RWPE2 (cell line): ENCODE data around the gene ODAD3.

Experiments
- ATAC-seq: fragments of 200-7000 bp; cut with Tn5 transposase; 3 replicates; pipeline ENCODE4 v1.9.1; 2021; ENCODE audit warnings: low read depth
- DNase-seq: peaks from one replicate; pipeline ENCODE4 v3.0.0-alpha.2; 2020; ENCODE audit warnings: low spot score
- H3K27ac ChIP-seq: fragments of 450-650 bp; 2 replicates; pipeline ENCODE4 v1.5.1; 2017; ENCODE audit warnings: mild to moderate bottlenecking; ENCODE audit not compliant: poor library complexity, severe bottlenecking
- H3K27me3 ChIP-seq: fragments of 250-450 bp; sonication (Bioruptor Pico); 2 replicates; pipeline ENCODE4 v1.5.1; 2021; ENCODE audit warnings: mild to moderate bottlenecking, moderate library complexity; ENCODE audit not compliant: insufficient read depth, poor library complexity, severe bottlenecking
- H3K36me3 ChIP-seq: fragments of 250-450 bp; sonication (Bioruptor Pico); 2 replicates; pipeline ENCODE4 v1.5.1; 2020; ENCODE audit warnings: low read depth, mild to moderate bottlenecking, moderate library complexity
- H3K4me1 ChIP-seq: fragments of 250-450 bp; sonication (Bioruptor Pico); 2 replicates; pipeline ENCODE4 v1.5.1; 2021; ENCODE audit warnings: mild to moderate bottlenecking, moderate library complexity; ENCODE audit not compliant: insufficient read depth, poor library complexity, severe bottlenecking
- H3K4me3 ChIP-seq: fragments of 250-450 bp; sonication (Bioruptor Pico); 2 replicates; pipeline ENCODE4 v1.5.1; 2021; ENCODE audit warnings: mild to moderate bottlenecking, moderate library complexity; ENCODE audit not compliant: severe bottlenecking
- H3K9me3 ChIP-seq: fragments of 250-450 bp; sonication (Bioruptor Pico); 2 replicates; pipeline ENCODE4 v1.5.1; 2021; ENCODE audit warnings: mild to moderate bottlenecking, moderate library complexity; ENCODE audit not compliant: severe bottlenecking
- TF ChIP-seq, protein P1 (sequence below): fragments of 450-650 bp; IDR thresholded peaks from one replicate; pipeline ENCODE4 v1.5.1; 2017; ENCODE audit warnings: mild to moderate bottlenecking, moderate library complexity; ENCODE audit not compliant: poor library complexity, severe bottlenecking

ODAD3 gene

DNA sequence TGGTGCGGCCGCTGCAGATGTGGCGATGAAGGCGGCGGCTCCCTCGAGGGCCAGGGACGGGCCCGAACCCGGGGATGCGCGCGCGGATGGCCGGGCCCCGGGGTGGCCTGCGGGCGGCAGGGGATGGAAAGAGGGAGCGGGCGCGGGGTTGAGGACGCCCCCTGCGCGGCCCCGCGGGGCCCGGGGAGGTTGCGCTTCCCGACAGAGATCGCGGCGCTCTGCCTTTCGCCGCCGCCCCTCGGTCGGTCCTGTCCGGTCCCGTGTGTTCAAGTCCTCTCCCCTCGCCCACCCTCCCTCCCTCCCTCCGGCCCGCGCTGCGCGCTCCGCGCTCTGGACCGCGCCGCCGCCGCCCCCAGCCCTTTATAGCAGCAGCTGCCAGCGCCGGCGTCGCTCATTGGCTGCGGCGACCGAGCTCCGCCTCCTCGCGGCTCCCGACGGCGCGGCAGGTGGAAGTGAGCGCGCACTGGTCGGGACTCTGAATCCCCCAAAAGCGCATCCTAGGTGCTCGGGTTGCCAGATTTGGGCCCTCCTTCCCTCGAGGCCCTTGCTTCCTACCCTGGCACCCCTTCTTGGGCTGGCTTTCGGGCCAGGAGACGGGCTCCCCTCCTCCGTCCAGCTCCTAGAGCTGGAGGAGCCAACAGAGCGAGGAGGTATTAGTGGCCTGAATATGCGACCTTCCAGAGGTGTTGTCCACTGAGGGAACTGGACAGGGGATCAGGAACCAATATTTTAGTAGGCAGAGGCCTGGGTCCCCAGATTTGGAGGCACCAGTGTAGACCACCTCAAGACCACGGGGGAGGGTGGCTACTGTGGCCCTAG is 46.0 kb upstream of the ODAD3 start, which contains the start of gene ELAVL3:
ELAVL3 (minus strand) TSS at position 332 of the 819 bp plus-strand sequence. CDS start 438 bp downstream, outside the sequence.
- Histone ChIP-seq H3K9me3 (no peaks in the 10 kb centered on the region), H3K4me1 (no peaks in the 10 kb centered on the region), H3K4me3 (peak within 1 kb of the TSS; percentile 30), H3K27me3 (peaks cover 27% of the 10 kb centered on the region), H3K27ac (no peak within 1 kb of the TSS), H3K36me3 (no peaks in the 10 kb centered on the region)
- no peak for DNase-seq
- TF ChIP-seq, protein P1, sequence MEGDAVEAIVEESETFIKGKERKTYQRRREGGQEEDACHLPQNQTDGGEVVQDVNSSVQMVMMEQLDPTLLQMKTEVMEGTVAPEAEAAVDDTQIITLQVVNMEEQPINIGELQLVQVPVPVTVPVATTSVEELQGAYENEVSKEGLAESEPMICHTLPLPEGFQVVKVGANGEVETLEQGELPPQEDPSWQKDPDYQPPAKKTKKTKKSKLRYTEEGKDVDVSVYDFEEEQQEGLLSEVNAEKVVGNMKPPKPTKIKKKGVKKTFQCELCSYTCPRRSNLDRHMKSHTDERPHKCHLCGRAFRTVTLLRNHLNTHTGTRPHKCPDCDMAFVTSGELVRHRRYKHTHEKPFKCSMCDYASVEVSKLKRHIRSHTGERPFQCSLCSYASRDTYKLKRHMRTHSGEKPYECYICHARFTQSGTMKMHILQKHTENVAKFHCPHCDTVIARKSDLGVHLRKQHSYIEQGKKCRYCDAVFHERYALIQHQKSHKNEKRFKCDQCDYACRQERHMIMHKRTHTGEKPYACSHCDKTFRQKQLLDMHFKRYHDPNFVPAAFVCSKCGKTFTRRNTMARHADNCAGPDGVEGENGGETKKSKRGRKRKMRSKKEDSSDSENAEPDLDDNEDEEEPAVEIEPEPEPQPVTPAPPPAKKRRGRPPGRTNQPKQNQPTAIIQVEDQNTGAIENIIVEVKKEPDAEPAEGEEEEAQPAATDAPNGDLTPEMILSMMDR, result no peak
- no peak for ATAC-seq

DNA sequence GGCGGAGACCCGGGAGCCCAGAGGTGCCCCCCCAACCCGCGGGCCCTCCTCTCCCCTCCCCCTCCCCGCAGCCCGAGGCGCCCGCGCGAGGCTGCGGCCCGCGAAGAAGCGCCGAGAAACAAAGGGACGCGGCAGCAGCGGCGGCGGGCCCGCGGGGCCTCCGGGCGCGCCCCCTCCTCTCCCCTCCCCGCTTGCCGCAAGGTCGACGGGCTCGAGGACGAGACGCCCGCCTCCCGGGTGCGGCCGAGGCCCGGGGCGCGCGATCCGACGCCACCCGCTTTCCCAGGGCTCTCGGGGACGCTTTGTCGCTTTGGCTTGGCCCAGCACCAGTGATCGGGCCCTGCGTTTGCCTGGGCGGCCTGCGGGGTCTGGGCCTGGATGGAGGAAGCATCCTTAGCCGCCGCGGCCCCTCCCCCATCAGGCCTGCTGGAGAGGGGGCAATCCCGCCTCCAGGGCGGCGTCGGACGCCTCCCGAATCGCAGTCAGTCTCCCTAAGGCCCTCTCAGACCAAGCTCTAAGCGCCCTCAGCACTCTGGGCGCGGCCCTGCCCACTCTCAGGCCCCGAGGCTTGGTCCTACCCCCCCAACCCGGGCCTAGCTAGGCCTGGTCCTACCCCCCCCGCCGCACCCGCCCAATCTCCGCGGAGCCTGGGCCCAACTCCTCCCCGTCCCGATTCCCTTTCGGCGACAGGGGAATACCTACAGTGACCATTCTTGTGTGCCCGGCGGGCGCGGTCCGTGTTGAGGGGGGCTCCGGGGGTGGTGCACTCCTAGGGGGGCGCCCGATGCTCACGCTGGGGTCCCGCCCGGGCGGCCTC is 45.2 kb upstream of the ODAD3 start:
- H3K4me1 ChIP-seq, result no peaks in the 10 kb centered on the region
- TF ChIP-seq, protein P1, result no peak
- no peak overlapping the region for H3K27ac ChIP-seq
- H3K4me3 ChIP-seq, result no peak overlapping the region
- H3K9me3 ChIP-seq, result no peaks in the 10 kb centered on the region
- no peaks in the 10 kb centered on the region for H3K36me3 ChIP-seq
- peaks cover 27% of the 10 kb centered on the region for H3K27me3 ChIP-seq
- DNase-seq (no peak), ATAC-seq (no peak)

DNA sequence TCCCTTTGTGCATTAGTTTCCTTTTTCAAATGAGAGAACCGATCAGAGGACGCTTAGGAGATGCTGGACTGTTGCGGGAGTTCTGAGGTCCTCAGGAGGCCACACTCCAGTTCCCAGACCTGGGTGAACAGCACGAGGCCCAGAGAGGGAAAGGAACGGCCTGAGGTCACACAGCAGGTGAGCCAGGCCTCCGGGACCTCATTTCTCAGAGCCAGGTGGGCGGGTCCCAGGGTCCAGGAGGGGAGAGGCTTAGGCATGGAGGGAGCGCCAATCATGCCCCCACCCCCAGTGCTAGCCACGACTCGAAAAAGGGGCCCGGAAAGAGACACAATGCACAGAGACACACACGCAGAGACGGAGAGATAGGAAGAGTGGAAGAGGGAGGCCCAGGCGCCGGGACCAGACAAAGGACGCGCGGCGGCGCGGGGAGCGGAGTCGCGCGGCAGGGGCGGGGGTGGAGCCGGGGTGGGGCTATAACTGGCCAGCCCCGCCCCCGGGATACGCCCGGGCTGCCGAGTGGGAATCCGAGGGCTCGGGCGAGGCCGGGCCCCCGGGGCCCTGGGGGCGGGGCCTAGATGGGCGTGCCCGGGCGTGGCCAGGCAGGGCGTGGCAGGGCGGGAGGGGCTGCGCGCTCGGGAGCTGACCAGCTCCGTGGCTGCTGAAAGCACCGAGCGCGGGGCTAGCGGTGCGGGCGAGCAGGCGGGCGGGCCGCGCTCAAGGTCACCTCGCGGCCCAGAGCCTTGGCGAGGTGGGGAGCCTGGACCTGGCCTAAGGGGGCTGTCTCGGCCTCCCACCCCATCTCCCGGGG is 44.4 kb upstream of the ODAD3 start:
- H3K27ac ChIP-seq, result no peak overlapping the region
- DNase-seq (no peak), ATAC-seq (no peak)
- no peaks in the 10 kb centered on the region for H3K36me3 ChIP-seq
- H3K27me3 ChIP-seq, result peaks cover 27% of the 10 kb centered on the region
- TF ChIP-seq, protein P1, result no peak
- no peaks in the 10 kb centered on the region for H3K4me1 ChIP-seq
- no peak overlapping the region for H3K4me3 ChIP-seq
- no peaks in the 10 kb centered on the region for H3K9me3 ChIP-seq

DNA sequence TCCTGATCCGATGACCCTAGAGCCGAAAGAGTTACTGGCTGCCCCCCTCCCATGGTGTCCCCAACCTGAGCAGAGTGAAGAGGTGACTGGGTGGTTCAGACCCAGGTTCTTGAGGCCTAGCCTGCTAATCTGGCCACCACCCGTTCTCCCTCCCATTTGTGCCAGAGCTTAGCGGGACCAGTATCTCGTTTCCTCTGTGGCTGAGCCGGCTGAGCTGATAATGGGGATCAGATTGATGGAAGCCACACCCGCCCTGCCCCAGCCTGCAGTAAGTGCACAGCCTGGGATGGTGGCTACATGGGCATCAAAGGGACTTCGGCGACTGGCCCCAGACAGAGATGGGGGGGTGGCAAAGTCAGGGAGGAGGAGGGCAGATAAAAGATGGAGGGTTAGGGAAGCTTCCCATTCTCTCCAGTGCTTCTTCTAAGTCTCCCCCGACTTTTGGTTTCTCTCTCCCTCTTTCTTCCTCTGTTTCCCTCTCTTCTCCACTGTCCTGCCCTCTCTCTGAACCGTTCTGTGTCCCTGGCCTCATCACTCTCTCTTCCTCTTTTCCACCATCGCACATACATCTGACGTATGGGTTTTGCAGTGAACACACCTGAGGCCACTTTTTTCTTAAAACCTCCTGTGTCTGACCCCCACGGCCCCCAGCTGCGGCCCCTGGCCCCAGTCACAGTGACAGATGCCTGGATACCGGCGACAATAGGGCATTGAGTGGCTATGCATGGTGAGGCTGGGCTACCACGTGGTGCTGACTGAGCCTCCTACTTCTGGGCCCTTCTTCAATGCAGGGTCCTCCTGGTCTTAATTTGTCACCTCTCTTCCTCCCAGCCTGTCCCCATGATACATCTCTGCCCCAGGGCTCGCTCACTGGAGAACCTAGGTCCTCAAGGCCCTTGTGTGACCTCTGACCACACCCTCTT is 43.5 kb upstream of the ODAD3 start:
- no peaks in the 10 kb centered on the region for H3K4me1 ChIP-seq
- ATAC-seq, result no peak
- H3K27ac ChIP-seq, result no peak overlapping the region
- TF ChIP-seq, protein P1, result no peak
- DNase-seq, result no peak
- H3K9me3 ChIP-seq, result no peaks in the 10 kb centered on the region
- H3K4me3 ChIP-seq, result no peak overlapping the region
- H3K27me3 ChIP-seq, result peaks cover 27% of the 10 kb centered on the region
- no peaks in the 10 kb centered on the region for H3K36me3 ChIP-seq
